Astrocyte (in vitro differentiated cells and primary cell): ENCODE results near the gene KCNQ1. TPM values are rescaled to one million over a fixed set of nuclear protein-coding genes. Genes with fewer than 3 reads are reported as not detected.

Source experiments
- DNase-seq: peaks from one replicate; pipeline ENCODE4 v3.0.0-alpha.2; 2010; ENCODE audit warnings: low read depth
- FAIRE-seq: peaks from 2 replicates; lab custom pipeline; 2011; peaks lifted over from hg19 to GRCh38; lab: Jason Lieb, UNC
- H2AFZ ChIP-seq: 2 replicates; pipeline ENCODE4 v1.6.0; 2012; ENCODE audit warnings: low read depth, low read length, inconsistent platforms
- H3K27ac ChIP-seq: 2 replicates; pipeline ENCODE4 v1.5.1; 2011; ENCODE audit warnings: low read depth, low read length, inconsistent platforms
- H3K27me3 ChIP-seq: 2 replicates; pipeline ENCODE4 v1.6.0; 2011; ENCODE audit warnings: low read length, inconsistent platforms; ENCODE audit not compliant: insufficient read depth
- H3K36me3 ChIP-seq: 2 replicates; pipeline ENCODE4 v1.5.1; 2011; ENCODE audit warnings: low read length, inconsistent platforms; ENCODE audit not compliant: insufficient read depth
- H3K4me1 ChIP-seq: 2 replicates; pipeline ENCODE4 v1.5.1; 2011; ENCODE audit warnings: low read length, inconsistent platforms; ENCODE audit not compliant: insufficient read depth
- H3K4me2 ChIP-seq: 2 replicates; pipeline ENCODE4 v1.6.0; 2012; ENCODE audit warnings: low read length, inconsistent platforms
- H3K4me3 ChIP-seq: 2 replicates; pipeline ENCODE4 v1.5.1; 2011; ENCODE audit warnings: low read depth, mild to moderate bottlenecking, low read length, inconsistent platforms; ENCODE audit not compliant: insufficient read depth
- H3K79me2 ChIP-seq: 2 replicates; pipeline ENCODE4 v1.6.0; 2012; ENCODE audit warnings: mild to moderate bottlenecking, low read length, inconsistent platforms; ENCODE audit not compliant: insufficient read depth
- H3K9ac ChIP-seq: 2 replicates; pipeline ENCODE4 v1.6.0; 2012; ENCODE audit warnings: mild to moderate bottlenecking, low read length, inconsistent platforms
- H3K9me3 ChIP-seq: 2 replicates; pipeline ENCODE4 v1.5.1; 2012; ENCODE audit warnings: low read depth, mild to moderate bottlenecking, low read length, inconsistent platforms; ENCODE audit not compliant: insufficient read depth
- H4K20me1 ChIP-seq: 2 replicates; pipeline ENCODE4 v1.6.0; 2012; ENCODE audit warnings: low read length, inconsistent platforms; ENCODE audit not compliant: insufficient read depth
- H3K27ac Mint-ChIP-seq: one replicate; pipeline ENCODE4 v1.8.0; 2021; ENCODE audit warnings: mild to moderate bottlenecking, mixed read lengths; ENCODE audit not compliant: unreplicated experiment
- H3K27me3 Mint-ChIP-seq: one replicate; pipeline ENCODE4 v1.8.0; 2021; ENCODE audit warnings: low read depth, mixed read lengths; ENCODE audit not compliant: unreplicated experiment
- H3K36me3 Mint-ChIP-seq: one replicate; pipeline ENCODE4 v1.8.0; 2021; ENCODE audit warnings: low read depth, mixed read lengths; ENCODE audit not compliant: unreplicated experiment
- H3K4me1 Mint-ChIP-seq: one replicate; pipeline ENCODE4 v1.8.0; 2021; ENCODE audit warnings: low read depth, mixed read lengths; ENCODE audit not compliant: unreplicated experiment
- H3K4me3 Mint-ChIP-seq: one replicate; pipeline ENCODE4 v1.8.0; 2021; ENCODE audit warnings: mild to moderate bottlenecking, moderate library complexity, mixed read lengths; ENCODE audit not compliant: unreplicated experiment
- H3K9me3 Mint-ChIP-seq: one replicate; pipeline ENCODE4 v1.8.0; 2021; ENCODE audit warnings: mild to moderate bottlenecking, mixed read lengths; ENCODE audit not compliant: unreplicated experiment
- CTCF ChIP-seq: IDR thresholded peaks from 2 replicates; pipeline ENCODE4 v1.5.1; 2011; ENCODE audit warnings: low read depth, mild to moderate bottlenecking, inconsistent platforms, low read length, moderate library complexity; ENCODE audit not compliant: insufficient read depth
- EZH2 ChIP-seq: IDR thresholded peaks from 2 replicates; pipeline ENCODE4 v1.6.1; 2012; ENCODE audit warnings: mild to moderate bottlenecking, low read length, inconsistent platforms; ENCODE audit not compliant: insufficient read depth
- total RNA-seq: library from RNA; stranded (reverse); gene quantifications from 2 replicates; pipeline ENCODE4 v1.2.1, GENCODE V29; 2021

KCNQ1 gene
- total RNA-seq, 1 donor from 2014 or later, result not detected

GRCh38 chr11:2830886-2831285, 386.1 kb downstream of the KCNQ1 start:
- peaks cover 16% of the 10 kb centered on the region for H3K4me1 ChIP-seq
- H3K9me3 ChIP-seq, result peaks cover 6% of the 10 kb centered on the region
- H3K79me2 ChIP-seq, result no peaks in the 10 kb centered on the region
- no peak overlapping the region for H3K4me3 Mint-ChIP-seq
- FAIRE-seq (no peak), DNase-seq (no peak)
- peaks cover 16% of the 10 kb centered on the region for H3K4me1 Mint-ChIP-seq
- no peak overlapping the region for H3K4me2 ChIP-seq
- H3K9me3 Mint-ChIP-seq, result peaks cover 20% of the 10 kb centered on the region
- no peaks in the 10 kb centered on the region for H3K36me3 ChIP-seq
- peaks cover 12% of the 10 kb centered on the region for H3K27me3 Mint-ChIP-seq
- H4K20me1 ChIP-seq, result no peaks in the 10 kb centered on the region
- H3K27me3 ChIP-seq, result no peaks in the 10 kb centered on the region
- no peak overlapping the region for H2AFZ ChIP-seq
- H3K27ac Mint-ChIP-seq, result no peak overlapping the region
- H3K4me3 ChIP-seq, result no peak overlapping the region
- H3K27ac ChIP-seq, result no peak overlapping the region
- H3K36me3 Mint-ChIP-seq, result no peaks in the 10 kb centered on the region
- H3K9ac ChIP-seq, result no peak overlapping the region
- TF ChIP-seq CTCF, result no peak
- TF ChIP-seq EZH2, result no peak

GRCh38 chr11:2831781-2832532, 387.1 kb downstream of the KCNQ1 start:
- Histone ChIP-seq H3K4me2 (no peak overlapping the region), H3K9ac (no peak overlapping the region), H3K36me3 (no peaks in the 10 kb centered on the region), H3K9me3 (peaks cover 6% of the 10 kb centered on the region), H3K4me1 (peaks cover 7% of the 10 kb centered on the region), H3K27me3 (no peaks in the 10 kb centered on the region), H3K4me3 (no peak overlapping the region), H3K27ac (no peak overlapping the region), H3K79me2 (no peaks in the 10 kb centered on the region), H4K20me1 (no peaks in the 10 kb centered on the region), H2AFZ (no peak overlapping the region)
- Mint-ChIP-seq H3K36me3 (no peaks in the 10 kb centered on the region), H3K27me3 (peaks cover 15% of the 10 kb centered on the region), H3K4me3 (no peak overlapping the region), H3K4me1 (peaks cover 16% of the 10 kb centered on the region), H3K27ac (no peak overlapping the region), H3K9me3 (peaks cover 22% of the 10 kb centered on the region)
- TF ChIP-seq CTCF (no peak), EZH2 (no peak)
- DNase-seq (no peak), FAIRE-seq (no peak)

- H4K20me1 ChIP-seq, result no peaks in the 10 kb centered on the region
- no peak overlapping the region for H3K9ac ChIP-seq
- H3K79me2 ChIP-seq, result no peaks in the 10 kb centered on the region
- no peak overlapping the region for H3K4me3 ChIP-seq
- Mint-ChIP-seq H3K4me3 (no peak overlapping the region), H3K4me1 (peaks cover 15% of the 10 kb centered on the region), H3K27me3 (peaks cover 15% of the 10 kb centered on the region), H3K36me3 (no peaks in the 10 kb centered on the region), H3K9me3 (peaks cover 21% of the 10 kb centered on the region), H3K27ac (no peak overlapping the region)
- H3K36me3 ChIP-seq, result no peaks in the 10 kb centered on the region
- H3K27ac ChIP-seq, result no peak overlapping the region
- peaks cover 6% of the 10 kb centered on the region for H3K9me3 ChIP-seq
- peaks cover under 1% of the 10 kb centered on the region for H3K4me1 ChIP-seq
- H3K27me3 ChIP-seq, result no peaks in the 10 kb centered on the region
- FAIRE-seq (no peak), DNase-seq (no peak)
- H2AFZ ChIP-seq, result no peak overlapping the region
- TF ChIP-seq EZH2, result no peak
- TF ChIP-seq CTCF, result no peak
- no peak overlapping the region for H3K4me2 ChIP-seq
Observed at GRCh38 chr11:2832533-2833020, 387.8 kb downstream of the KCNQ1 start.
